ENCODE results near the gene ADORA2A. TPM values are rescaled to one million over a fixed set of nuclear protein-coding genes. Genes with fewer than 3 reads are reported as not detected.

The ADORA2A gene
- total RNA-seq, 1 experiment from 2014 or later: 3.5 TPM

GRCh38 chr22:24486501-24486921 lies 59.1 kb downstream of the ADORA2A start:
- H3K9ac ChIP-seq (ENCODE audit: extremely low read depth, insufficient read length, low read length): no peak overlapping the region
- H2BK120ac ChIP-seq (ENCODE audit: low read depth, low read length, poor library complexity, severe bottlenecking): no peak overlapping the region
- no peak overlapping the region for H2BK12ac ChIP-seq (ENCODE audit: insufficient read length, low read depth, low read length)
- H3K4ac ChIP-seq (ENCODE audit: low read depth, low read length): no peak overlapping the region
- DNase-seq: no peak
- H2BK20ac ChIP-seq (ENCODE audit: low read depth, low read length, poor library complexity, severe bottlenecking): no peak overlapping the region
- no peak overlapping the region for H2AK5ac ChIP-seq (ENCODE audit: insufficient read length, low read length)
- H3T11ph ChIP-seq (ENCODE audit: low read length): no peak overlapping the region
- no peak overlapping the region for H3K18ac ChIP-seq (ENCODE audit: insufficient read length, low read depth, low read length)
- Mint-ChIP-seq H3K27ac (no peak overlapping the region), H3K4me3 (no peak overlapping the region), H3K4me1 (peaks cover 11% of the 10 kb centered on the region in 2 experiments), H3K36me3 (ENCODE audit: insufficient read depth in 1 of 3, low read depth in 3 of 3) (no peaks in the 10 kb centered on the region), H3K9me3 (no peaks in the 10 kb centered on the region), H3K27me3 (ENCODE audit: low read depth) (peaks cover 5% of the 10 kb centered on the region)
- no peaks in the 10 kb centered on the region for H4K20me1 ChIP-seq (ENCODE audit: control insufficient read depth, insufficient read depth, insufficient read length)
- no peaks in the 10 kb centered on the region for H3K27me3 ChIP-seq (ENCODE audit: insufficient read depth, low read length)
- H4K91ac ChIP-seq (ENCODE audit: insufficient read length, low read depth, low read length): no peak overlapping the region
- no peak overlapping the region for H3K23ac ChIP-seq (ENCODE audit: insufficient read length, low read depth, low read length)
- no peak overlapping the region for H4K8ac ChIP-seq (replicated peaks; ENCODE audit: insufficient read length, low read depth, low read length)
- H3K14ac ChIP-seq (ENCODE audit: insufficient read depth, low read length): no peak overlapping the region
- no peak overlapping the region for H3K56ac ChIP-seq (ENCODE audit: insufficient read length, low read depth, low read length)
- no peak overlapping the region for H2BK5ac ChIP-seq (ENCODE audit: insufficient read length, low read length)
- no peak overlapping the region for H2BK15ac ChIP-seq (ENCODE audit: low read depth, low read length)
- TF ChIP-seq, protein P1, sequence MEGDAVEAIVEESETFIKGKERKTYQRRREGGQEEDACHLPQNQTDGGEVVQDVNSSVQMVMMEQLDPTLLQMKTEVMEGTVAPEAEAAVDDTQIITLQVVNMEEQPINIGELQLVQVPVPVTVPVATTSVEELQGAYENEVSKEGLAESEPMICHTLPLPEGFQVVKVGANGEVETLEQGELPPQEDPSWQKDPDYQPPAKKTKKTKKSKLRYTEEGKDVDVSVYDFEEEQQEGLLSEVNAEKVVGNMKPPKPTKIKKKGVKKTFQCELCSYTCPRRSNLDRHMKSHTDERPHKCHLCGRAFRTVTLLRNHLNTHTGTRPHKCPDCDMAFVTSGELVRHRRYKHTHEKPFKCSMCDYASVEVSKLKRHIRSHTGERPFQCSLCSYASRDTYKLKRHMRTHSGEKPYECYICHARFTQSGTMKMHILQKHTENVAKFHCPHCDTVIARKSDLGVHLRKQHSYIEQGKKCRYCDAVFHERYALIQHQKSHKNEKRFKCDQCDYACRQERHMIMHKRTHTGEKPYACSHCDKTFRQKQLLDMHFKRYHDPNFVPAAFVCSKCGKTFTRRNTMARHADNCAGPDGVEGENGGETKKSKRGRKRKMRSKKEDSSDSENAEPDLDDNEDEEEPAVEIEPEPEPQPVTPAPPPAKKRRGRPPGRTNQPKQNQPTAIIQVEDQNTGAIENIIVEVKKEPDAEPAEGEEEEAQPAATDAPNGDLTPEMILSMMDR (conservative IDR thresholded peaks at IDR 0.05): no peak
- no peak overlapping the region for H3K4me2 ChIP-seq (ENCODE audit: insufficient read depth, insufficient read length, low read length)
- no peak overlapping the region for H3K27ac ChIP-seq (ENCODE audit: insufficient read length, low read depth, low read length)
- H3K23me2 ChIP-seq (ENCODE audit: insufficient read length, low read depth, low read length, poor library complexity, severe bottlenecking): no peaks in the 10 kb centered on the region
- no peaks in the 10 kb centered on the region for H3K9me3 ChIP-seq (ENCODE audit: control insufficient read depth, low read depth, low read length)
- H2AFZ ChIP-seq (ENCODE audit: low read length): no peak overlapping the region
- WGBS (ENCODE audit: extremely low coverage, insufficient read length, low lambda C conversion rate): no CpG with 5 or more reads among the region's 2 CpGs
- H3K79me1 ChIP-seq (ENCODE audit: insufficient read depth, low read depth, low read length, poor library complexity, severe bottlenecking): no peaks in the 10 kb centered on the region
- H3K4me1 ChIP-seq (ENCODE audit: insufficient read depth, low read length): no peaks in the 10 kb centered on the region
- H3K79me2 ChIP-seq (ENCODE audit: insufficient read depth, low read length): no peaks in the 10 kb centered on the region
- no peak overlapping the region for H4K5ac ChIP-seq (ENCODE audit: insufficient read length, low read depth, low read length)

All from H9 (cell line).